SK-N-SH treated with all-trans-retinoic acid at 6 μM for 48 hours (cell line): Measurements from ENCODE around the gene PBRM1.

Experiments used
- ARNTL ChIP-seq: fragments of 450-650 bp; formaldehyde crosslinking; IDR thresholded peaks from 2 replicates; pipeline ENCODE4 v1.5.0; 2020; ENCODE audit warnings: low read depth, mild to moderate bottlenecking, moderate library complexity, borderline replicate concordance
- ESRRG ChIP-seq: fragments of 250-450 bp; sonication (Bioruptor Pico); IDR thresholded peaks from 2 replicates; pipeline ENCODE4 v1.6.1; 2021; ENCODE audit warnings: mild to moderate bottlenecking
- GLIS3 ChIP-seq: fragments of 250-450 bp; sonication (Bioruptor Pico); IDR thresholded peaks from 2 replicates; pipeline ENCODE4 v1.5.0; 2020; ENCODE audit warnings: mild to moderate bottlenecking, moderate library complexity
- OSR1 ChIP-seq: fragments of 250-450 bp; sonication (Bioruptor Pico); IDR thresholded peaks from 2 replicates; pipeline ENCODE4 v1.8.0; 2022; ENCODE audit warnings: moderate library complexity, mild to moderate bottlenecking, inconsistent platforms
- RARB ChIP-seq: fragments of 250-450 bp; sonication (Bioruptor Pico); IDR thresholded peaks from 2 replicates; pipeline ENCODE4 v1.8.0; 2021; ENCODE audit warnings: mild to moderate bottlenecking, moderate library complexity
- SNAI2 ChIP-seq: fragments of 250-450 bp; sonication (Bioruptor Pico); IDR thresholded peaks from 2 replicates; pipeline ENCODE4 v1.5.0; 2020; ENCODE audit warnings: mild to moderate bottlenecking, moderate library complexity
- TCF4 ChIP-seq: fragments of 250-450 bp; sonication (Bioruptor Pico); IDR thresholded peaks from 2 replicates; pipeline ENCODE4 v1.8.0; 2021; ENCODE audit warnings: mild to moderate bottlenecking, moderate library complexity, borderline replicate concordance
- ZFP30 ChIP-seq: fragments of 450-650 bp; formaldehyde crosslinking; IDR thresholded peaks from 2 replicates; pipeline ENCODE4 v1.5.0; 2022; ENCODE audit warnings: mild to moderate bottlenecking, moderate library complexity
- ZNF565 ChIP-seq: fragments of 450-650 bp; formaldehyde crosslinking; conservative IDR thresholded peaks from 2 replicates; pipeline ENCODE4 v1.5.0; 2020; ENCODE audit warnings: low read depth, mild to moderate bottlenecking, moderate library complexity
- ZNF8 ChIP-seq: fragments of 450-650 bp; formaldehyde crosslinking; IDR thresholded peaks from 2 replicates; pipeline ENCODE4 v1.5.0; 2020; ENCODE audit warnings: mild to moderate bottlenecking, moderate library complexity

DNA sequence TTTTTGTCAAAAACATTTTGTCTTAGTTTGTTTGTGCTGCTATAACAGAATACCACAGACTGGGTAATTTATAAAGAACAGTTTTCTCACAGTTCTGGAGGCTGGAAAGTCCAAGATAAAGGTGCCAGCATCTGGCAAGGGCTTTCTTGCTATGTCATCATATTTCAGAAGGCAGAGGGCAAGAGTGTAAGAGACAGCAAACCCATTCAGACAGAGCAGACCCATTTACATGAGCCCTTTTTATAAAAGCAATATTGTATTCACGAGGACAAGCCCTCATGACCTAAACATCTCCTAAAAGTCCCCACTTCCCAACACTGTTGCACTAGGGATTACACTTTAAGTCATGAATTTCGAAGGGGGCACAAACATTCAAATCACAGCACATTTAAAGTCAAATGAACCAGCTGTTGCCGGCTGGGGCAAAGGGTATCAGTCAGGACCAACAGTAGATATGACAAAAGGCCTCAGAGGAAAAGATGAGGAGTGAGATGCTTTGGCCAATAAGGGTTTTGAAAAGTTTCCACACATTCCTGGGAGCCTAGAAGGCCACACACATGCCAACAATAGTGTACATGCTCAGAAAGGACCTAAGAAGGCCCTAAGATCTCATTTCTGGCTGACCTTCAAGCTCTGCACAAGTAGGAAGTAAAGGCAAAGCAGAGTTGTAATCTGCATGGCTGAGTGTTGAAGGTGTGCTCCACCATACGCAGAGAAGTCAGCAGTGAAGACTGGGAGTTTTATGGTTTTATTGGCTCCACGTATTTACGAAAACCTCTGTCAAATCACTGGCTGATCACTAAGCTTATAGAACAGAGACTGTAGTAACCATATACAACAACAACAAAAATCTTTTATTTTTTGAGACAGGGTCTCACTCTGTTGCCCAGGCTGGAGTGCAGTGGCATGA, 111.4 kb downstream of the PBRM1 start:
- no peak for TF ChIP-seq ZNF565 (CRISPR knock-in tag)
- TF ChIP-seq TCF4 = no peak
- no peak for TF ChIP-seq ARNTL
- no peak for TF ChIP-seq RARB (CRISPR knock-in tag)
- no peak for TF ChIP-seq ZNF8 (CRISPR knock-in tag)
- TF ChIP-seq ESRRG = no peak
- no peak for TF ChIP-seq OSR1 (CRISPR knock-in tag)
- TF ChIP-seq ZFP30 (CRISPR knock-in tag) = no peak
- no peak for TF ChIP-seq SNAI2 (CRISPR knock-in tag)
- TF ChIP-seq GLIS3 (CRISPR knock-in tag) = no peak
